Right lobe of liver (tissue), 4 donors: Measurements from ENCODE around the gene CPM.

ENCODE experiments used
- POLR2A ChIP-seq: fragments of 450-650 bp; IDR thresholded peaks from one replicate; pipeline ENCODE4 v1.6.1; 2017; ENCODE audit warnings: antibody characterized with exemption, mild to moderate bottlenecking
- TF ChIP-seq, protein P1 (sequence below), 4 donors: fragments of 200-600 bp in 3 of 4; fragments of 450-650 bp in 1 of 4; IDR thresholded peaks; one replicate each; pipeline versions ENCODE4 v1.5.1 to v1.8.0; 2016 to 2022; ENCODE audit warnings: antibody characterized with exemption in 4 of 4, mild to moderate bottlenecking in 2 of 4
- donor health status: DM: no; HTN: no; CAD: no.
- donor health status: DM: no; HTN: no; CAD: no.
- donor health status: DM: no; HTN: yes; CAD: no.

GRCh38 chr12:68864604-68865003 is 68.4 kb downstream of the CPM start:
- TF ChIP-seq, protein P1, sequence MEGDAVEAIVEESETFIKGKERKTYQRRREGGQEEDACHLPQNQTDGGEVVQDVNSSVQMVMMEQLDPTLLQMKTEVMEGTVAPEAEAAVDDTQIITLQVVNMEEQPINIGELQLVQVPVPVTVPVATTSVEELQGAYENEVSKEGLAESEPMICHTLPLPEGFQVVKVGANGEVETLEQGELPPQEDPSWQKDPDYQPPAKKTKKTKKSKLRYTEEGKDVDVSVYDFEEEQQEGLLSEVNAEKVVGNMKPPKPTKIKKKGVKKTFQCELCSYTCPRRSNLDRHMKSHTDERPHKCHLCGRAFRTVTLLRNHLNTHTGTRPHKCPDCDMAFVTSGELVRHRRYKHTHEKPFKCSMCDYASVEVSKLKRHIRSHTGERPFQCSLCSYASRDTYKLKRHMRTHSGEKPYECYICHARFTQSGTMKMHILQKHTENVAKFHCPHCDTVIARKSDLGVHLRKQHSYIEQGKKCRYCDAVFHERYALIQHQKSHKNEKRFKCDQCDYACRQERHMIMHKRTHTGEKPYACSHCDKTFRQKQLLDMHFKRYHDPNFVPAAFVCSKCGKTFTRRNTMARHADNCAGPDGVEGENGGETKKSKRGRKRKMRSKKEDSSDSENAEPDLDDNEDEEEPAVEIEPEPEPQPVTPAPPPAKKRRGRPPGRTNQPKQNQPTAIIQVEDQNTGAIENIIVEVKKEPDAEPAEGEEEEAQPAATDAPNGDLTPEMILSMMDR (IDR thresholded peaks at IDR 0.05): no peak
- no peak for TF ChIP-seq POLR2A
